ENCODE data around the gene FYB2.
A peak's percentile ranks its signal among the peaks of the same experiment; 100 is the strongest.

FYB2 gene

GRCh38 chr1:56834137-56834900, 15.1 kb upstream of the FYB2 start:
- DNase-seq (ENCODE audit: low read depth), result no peak

GRCh38 chr1:56833088-56833487, 13.9 kb upstream of the FYB2 start:
- DNase-seq (ENCODE audit: low read depth), result no peak

- peak; percentile 30 for DNase-seq (ENCODE audit: low read depth)
Observed at GRCh38 chr1:56831871-56832693, 12.9 kb upstream of the FYB2 start.

- no peak for DNase-seq (ENCODE audit: low read depth)
Observed at GRCh38 chr1:56830052-56830451, 10.8 kb upstream of the FYB2 start.

- no peak for DNase-seq (ENCODE audit: low read depth)
Observed at GRCh38 chr1:56827711-56828110, 8.5 kb upstream of the FYB2 start.

GRCh38 chr1:56825436-56825835, 6.2 kb upstream of the FYB2 start:
- no peak for DNase-seq (ENCODE audit: low read depth)

DNA sequence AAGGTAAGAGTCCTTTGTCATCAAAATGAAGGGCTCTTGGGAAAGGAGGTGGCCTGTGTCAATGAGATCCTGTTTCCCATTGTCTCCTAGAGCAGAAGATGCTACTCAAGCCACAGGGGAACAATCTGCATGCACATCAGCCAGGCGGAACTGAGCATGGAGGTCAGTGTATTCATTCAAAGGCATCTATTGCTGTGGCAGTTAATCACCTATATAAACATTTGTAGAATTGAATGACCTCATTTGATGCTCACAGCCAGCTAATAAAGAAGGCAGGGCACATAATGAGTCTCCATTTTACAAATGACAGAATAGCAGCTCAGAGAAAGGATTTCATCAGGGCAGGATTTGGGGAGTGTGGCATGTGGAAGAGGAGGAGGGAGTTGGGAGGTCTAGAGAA, 5.7 kb upstream of the FYB2 start:
- DNase-seq (ENCODE audit: low read depth), result no peak

GRCh38 chr1:56824271-56824670, 5.1 kb upstream of the FYB2 start:
- DNase-seq (ENCODE audit: low read depth), result no peak

- DNase-seq (ENCODE audit: low read depth), result no peak
Observed at GRCh38 chr1:56821462-56821797, 2.2 kb upstream of the FYB2 start.

DNA sequence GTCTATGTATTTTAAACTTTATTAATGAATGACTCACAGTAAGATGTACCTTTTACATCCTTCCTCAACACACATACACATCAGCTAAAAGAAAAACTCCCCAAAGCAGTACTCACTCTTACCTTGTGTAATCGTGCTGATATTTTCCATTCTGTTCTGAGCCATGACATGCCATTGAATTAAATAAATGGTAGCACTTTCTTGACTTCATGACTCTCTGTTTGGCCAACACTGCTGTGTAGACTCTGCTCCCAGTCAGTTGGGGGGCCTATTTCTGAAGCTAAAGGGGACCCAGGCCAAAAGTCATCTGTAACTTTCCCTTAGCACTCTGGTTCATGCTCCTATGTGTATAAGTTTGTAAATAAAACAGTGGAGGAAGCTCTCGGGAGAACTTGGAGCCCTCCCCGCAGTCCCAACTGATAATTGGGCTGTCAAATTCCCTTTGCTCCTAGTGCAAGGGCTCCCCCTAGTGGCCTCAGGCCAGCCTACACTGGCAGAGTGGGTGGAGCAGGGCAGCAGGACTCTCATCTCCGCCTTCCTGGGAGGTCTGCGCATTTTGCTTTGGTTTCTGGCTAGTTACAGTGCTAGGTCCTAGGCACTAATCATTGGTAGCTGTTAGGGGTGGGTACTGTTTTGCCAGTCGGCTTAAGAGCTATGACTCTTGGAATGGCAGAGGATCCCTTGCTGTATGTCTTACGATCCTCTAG, 1.7 kb upstream of the FYB2 start:
- peak; percentile 9 for DNase-seq (ENCODE audit: low read depth)

- no peak for DNase-seq (ENCODE audit: low read depth)
Observed at GRCh38 chr1:56817716-56818463, 1.3 kb downstream of the FYB2 start.

- no peak for DNase-seq (ENCODE audit: low read depth)
Observed at GRCh38 chr1:56816909-56817308, 2.3 kb downstream of the FYB2 start.

DNA sequence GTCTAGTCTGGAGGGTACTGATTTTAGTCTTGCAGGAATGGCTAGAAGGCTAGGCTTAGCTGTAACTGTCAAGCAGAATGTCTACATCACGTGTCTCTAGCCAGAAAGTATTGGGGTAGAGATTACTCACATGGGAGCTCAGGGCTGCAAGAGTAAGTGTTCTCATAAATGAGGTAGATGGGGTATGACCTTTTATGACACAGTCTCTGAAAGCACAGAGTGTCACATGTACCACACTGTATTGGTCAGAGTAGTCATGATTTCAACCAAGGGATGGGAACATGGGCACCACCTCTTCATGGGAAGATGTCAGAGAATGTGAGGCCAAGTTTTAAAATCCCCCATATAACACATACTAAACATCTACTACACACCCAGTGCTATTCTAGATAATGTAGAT, 2.9 kb downstream of the FYB2 start:
- no peak for DNase-seq (ENCODE audit: low read depth)

- no peak for DNase-seq (ENCODE audit: low read depth)
Observed at GRCh38 chr1:56814205-56814604, 5.0 kb downstream of the FYB2 start.

GRCh38 chr1:56811331-56811730, 7.9 kb downstream of the FYB2 start:
- DNase-seq (ENCODE audit: low read depth), result no peak

- DNase-seq (ENCODE audit: low read depth), result no peak
Observed at GRCh38 chr1:56808410-56808809, 10.8 kb downstream of the FYB2 start.

DNA sequence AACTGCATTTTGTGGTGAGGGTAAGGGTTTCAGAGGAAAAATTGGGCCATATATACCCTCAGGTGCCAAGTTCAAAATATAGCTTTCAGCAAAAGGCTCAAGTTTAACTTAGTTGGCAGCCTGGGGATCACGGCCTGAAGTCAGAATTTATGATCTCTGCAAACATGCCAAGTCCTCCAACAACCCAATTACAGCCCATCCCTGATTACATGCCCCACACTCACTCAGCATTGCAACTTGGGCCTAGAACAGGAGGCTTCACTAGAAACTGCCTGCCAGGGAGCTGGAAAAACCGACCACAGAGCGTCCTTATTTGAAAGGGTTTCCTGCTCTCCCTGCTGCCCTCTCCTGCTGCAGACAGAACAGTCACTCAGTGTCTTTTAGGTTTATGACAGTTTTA, 12.4 kb downstream of the FYB2 start:
- no peak for DNase-seq (ENCODE audit: low read depth)

GRCh38 chr1:56803561-56804156, 15.5 kb downstream of the FYB2 start:
- no peak for DNase-seq (ENCODE audit: low read depth)

GRCh38 chr1:56799605-56800400, 19.4 kb downstream of the FYB2 start:
- no peak for DNase-seq (ENCODE audit: low read depth)

- DNase-seq (ENCODE audit: low read depth), result no peak
Observed at GRCh38 chr1:56798053-56798471, 21.1 kb downstream of the FYB2 start.
